HCT116 (cell line): ENCODE results near the gene CLEC11A. TPM values are rescaled to one million over a fixed set of nuclear protein-coding genes. Genes with fewer than 3 reads are reported as not detected.

Source experiments
- ATAC-seq: fragments of 200-7000 bp; cut with Tn5 transposase; 2 replicates; pipeline ENCODE4 v1.9.1; 2020; ENCODE audit warnings: mild to moderate bottlenecking, moderate library complexity
- BruUV-seq: library from RNA; stranded (reverse); fragments of 400-500 nt; replicated peaks from 2 replicates; lab custom pipeline; 2021; lab: Mats Ljungman, UMichigan
- CTCF ChIA-PET: fragments of 300-600 bp; sonication (Branson Sonifier 250); formaldehyde crosslinking; loops from one replicate; lab custom pipeline; 2021; ENCODE audit warnings: antibody characterized with exemption; lab: Charles Lee
- POLR2A ChIA-PET: fragments of 300-600, 350-600 bp; sonication (Branson Sonifier 250); formaldehyde crosslinking; loops from one replicate; lab custom pipeline; 2021; ENCODE audit warnings: antibody characterized with exemption; lab: Charles Lee
- RAD21 ChIA-PET, 2 experiments: fragments of 300-600 bp; sonication (Branson Sonifier 250); formaldehyde crosslinking; loops; one replicate each; lab custom pipeline; 2023; ENCODE audit warnings: low total read pairs in 2 of 2; ENCODE audit not compliant: uncharacterized antibody in 2 of 2, unreplicated experiment in 2 of 2, low non-redundant PET in 1 of 2; lab: Charles Lee
- DNase-seq: peaks from one replicate; pipeline ENCODE4 v3.0.0-alpha.2; 2010; ENCODE audit warnings: low read depth, low spot score
- H2AFZ ChIP-seq: fragments of 200-600 bp; shearing (Covaris generic), sonication (generic); 2 replicates; pipeline ENCODE4 v1.6.1; 2017; ENCODE audit warnings: low read depth, mixed run types, mixed read lengths, antibody characterized with exemption, low read length; ENCODE audit not compliant: poor library complexity, severe bottlenecking
- H3K27ac ChIP-seq: 2 replicates; pipeline ENCODE4 v1.5.1; 2012; ENCODE audit warnings: low read depth, low read length
- H3K27me3 ChIP-seq: fragments of 200-600 bp; sonication (generic); 2 replicates; pipeline ENCODE4 v1.6.1; 2016; ENCODE audit warnings: mixed run types, low read length, mixed read lengths; ENCODE audit not compliant: insufficient read depth
- H3K36me3 ChIP-seq, 2 experiments: fragments of 200-500 bp in 1 of 2; fragments of 200-600 bp in 1 of 2; sonication (Bioruptor generic) in 1 of 2; sonication (generic) in 1 of 2; 2 replicates each; pipeline versions ENCODE4 v1.5.1 to v1.6.1; 2014 to 2016; ENCODE audit warnings: low read length in 2 of 2, inconsistent platforms in 1 of 2, mixed read lengths in 1 of 2, mixed run types in 1 of 2; ENCODE audit not compliant: insufficient read depth in 2 of 2, control insufficient read depth in 1 of 2
- H3K4me1 ChIP-seq, 2 experiments: fragments of 200-600 bp in 1 of 2; sonication (generic) in 1 of 2; 2 replicates each; pipeline versions ENCODE4 v1.5.1 to v1.6.1; 2012 to 2017; ENCODE audit warnings: low read length in 2 of 2, inconsistent platforms in 1 of 2, mild to moderate bottlenecking in 1 of 2, mixed read lengths in 1 of 2, mixed run types in 1 of 2, moderate library complexity in 1 of 2; ENCODE audit not compliant: insufficient read depth in 2 of 2, control insufficient read depth in 1 of 2
- H3K4me2 ChIP-seq: fragments of 200-600 bp; sonication (generic); 2 replicates; pipeline ENCODE4 v1.6.1; 2017; ENCODE audit warnings: mixed run types, low read length, mixed read lengths
- H3K4me3 ChIP-seq, 2 experiments: fragments of 200-600 bp in 1 of 2; sonication (generic) in 1 of 2; replicated peaks in 1 of 2; 2 replicates each; pipeline ENCODE4 v1.5.1; 2011 to 2016; ENCODE audit warnings: low read length in 2 of 2, control low read depth in 1 of 2, low read depth in 1 of 2, mild to moderate bottlenecking in 1 of 2, mixed read lengths in 1 of 2, mixed run types in 1 of 2
- H3K79me2 ChIP-seq: fragments of 200-600 bp; sonication (generic); 2 replicates; pipeline ENCODE4 v1.6.1; 2017; ENCODE audit warnings: mild to moderate bottlenecking, mixed run types, low read length, moderate library complexity, mixed read lengths; ENCODE audit not compliant: insufficient read depth
- H3K9ac ChIP-seq: fragments of 200-600 bp; sonication (generic); 2 replicates; pipeline ENCODE4 v1.6.1; 2016; ENCODE audit warnings: low read length, mixed read lengths
- H3K9me2 ChIP-seq: fragments of 200-600 bp; sonication (generic), shearing (Covaris generic); 2 replicates; pipeline ENCODE4 v1.6.1; 2017; ENCODE audit warnings: mixed run types, mild to moderate bottlenecking, moderate library complexity; ENCODE audit not compliant: insufficient read depth
- H3K9me3 ChIP-seq, 2 experiments: fragments of 200-500 bp in 1 of 2; fragments of 200-600 bp in 1 of 2; sonication (Bioruptor generic) in 1 of 2; sonication (generic) in 1 of 2; 2 replicates each; pipeline ENCODE4 v1.6.1; 2014 to 2017; ENCODE audit warnings: low read length in 2 of 2, mixed read lengths in 2 of 2, inconsistent platforms in 1 of 2, low read depth in 1 of 2, mild to moderate bottlenecking in 1 of 2, mixed run types in 1 of 2, moderate library complexity in 1 of 2; ENCODE audit not compliant: control insufficient read depth in 1 of 2, insufficient read depth in 1 of 2
- H4K20me1 ChIP-seq: fragments of 200-600 bp; sonication (generic), shearing (Covaris generic); 2 replicates; pipeline ENCODE4 v1.6.1; 2017; ENCODE audit warnings: mixed run types, mild to moderate bottlenecking, moderate library complexity; ENCODE audit not compliant: insufficient read depth
- CBX3 ChIP-seq: IDR thresholded peaks from 2 replicates; pipeline ENCODE4 v1.6.1; 2012; ENCODE audit warnings: low read depth
- CTCF ChIP-seq, 3 experiments: fragments of 200-600 bp in 1 of 3; sonication (generic) in 1 of 3; IDR thresholded peaks in 2 of 3; conservative IDR thresholded peaks in 1 of 3; 2 replicates each; pipeline ENCODE4 v1.5.1; 2012 to 2017; ENCODE audit warnings: low read depth in 2 of 3, low read length in 2 of 3, antibody characterized with exemption in 1 of 3, borderline replicate concordance in 1 of 3, control low read depth in 1 of 3, mild to moderate bottlenecking in 1 of 3, mixed read lengths in 1 of 3, mixed run types in 1 of 3, moderate library complexity in 1 of 3; ENCODE audit not compliant: insufficient read depth in 1 of 3
- FOSL1 ChIP-seq: IDR thresholded peaks from 2 replicates; pipeline ENCODE4 v1.6.1; 2012; ENCODE audit warnings: low read depth
- JUND ChIP-seq: IDR thresholded peaks from 2 replicates; pipeline ENCODE4 v1.6.1; 2012
- POLR2A ChIP-seq: IDR thresholded peaks from 2 replicates; pipeline ENCODE4 v1.7.0; 2011; ENCODE audit warnings: borderline replicate concordance; ENCODE audit not compliant: insufficient read depth, insufficient read length; ENCODE audit errors: extremely low read depth
- POLR2AphosphoS5 ChIP-seq: IDR thresholded peaks from 2 replicates; pipeline ENCODE4 v1.6.1; 2011; ENCODE audit warnings: mild to moderate bottlenecking, low read depth, low read length, moderate library complexity
- SRF ChIP-seq: IDR thresholded peaks from 2 replicates; pipeline ENCODE4 v1.6.1; 2012; ENCODE audit warnings: low read depth
- TCF7L2 ChIP-seq: IDR thresholded peaks from 2 replicates; pipeline ENCODE4 v1.7.0; 2011; ENCODE audit warnings: borderline replicate concordance, inconsistent platforms; ENCODE audit not compliant: insufficient read depth, insufficient read length; ENCODE audit errors: extremely low read depth
- ZBTB33 ChIP-seq: IDR thresholded peaks from 2 replicates; pipeline ENCODE4 v1.6.1; 2011; ENCODE audit warnings: mild to moderate bottlenecking, low read length, moderate library complexity; ENCODE audit not compliant: insufficient replicate concordance; ENCODE audit errors: extremely low read depth
- ZNF274 ChIP-seq: fragments of 200-500 bp; sonication (Bioruptor generic); IDR thresholded peaks from 2 replicates; pipeline ENCODE4 v1.6.1; 2014; ENCODE audit warnings: mild to moderate bottlenecking, low read depth, low read length, inconsistent platforms
- intact Hi-C: fragments of 100-400 bp; cut with micrococcal nuclease; formaldehyde crosslinking; loops from 2 replicates; pipeline ENCODE4 v1.10.0; 2022
- total RNA-seq: library from RNA; stranded (reverse); gene quantifications from one replicate; pipeline ENCODE4 v1.2.1, GENCODE V29; 2021; ENCODE audit not compliant: unreplicated experiment
- TF ChIP-seq, protein P1 (sequence below): IDR thresholded peaks from 2 replicates; pipeline ENCODE4 v1.6.1; 2012

Gene CLEC11A
- total RNA-seq, 1 experiment from 2014 or later, result 7.1 TPM

- no peak for TF ChIP-seq CTCF (IDR thresholded peaks at IDR 0.05 in 2 of 3, conservative IDR thresholded peaks at IDR 0.05 in 1 of 3; ENCODE audit: borderline replicate concordance in 1 of 3, insufficient read depth in 1 of 3, low read depth in 2 of 3, low read length in 2 of 3)
- no peak for TF ChIP-seq SRF
Observed at GRCh38 chr19:50710612-50711011, 12.6 kb upstream of the CLEC11A start (continued).

- Histone ChIP-seq H3K4me2 (no peak overlapping the region), H3K4me1 (no peaks in the 10 kb centered on the region; a peak in 2 of 4 replicates), H3K36me3 (no peaks in the 10 kb centered on the region), H3K9me2 (no peaks in the 10 kb centered on the region), H3K27ac (no peak overlapping the region), H3K4me3 (no peak overlapping the region), H3K27me3 (no peaks in the 10 kb centered on the region), H2AFZ (no peak overlapping the region), H3K9ac (no peak overlapping the region), H4K20me1 (no peaks in the 10 kb centered on the region), H3K9me3 (no peaks in the 10 kb centered on the region), H3K79me2 (no peaks in the 10 kb centered on the region)
- DNase-seq (no peak), ATAC-seq (no peak; the same call in 1 of the 2 replicates)
- intact Hi-C loops, result no loop called here
- BruUV-seq, result no TSS peak
- RAD21 ChIA-PET, result no interaction called here
- TF ChIP-seq ZBTB33 (no peak), CTCF (IDR thresholded peaks at IDR 0.05 in 2 of 3, conservative IDR thresholded peaks at IDR 0.05 in 1 of 3; ENCODE audit: borderline replicate concordance in 1 of 3, insufficient read depth in 1 of 3, low read depth in 2 of 3, low read length in 2 of 3) (no peak), TCF7L2 (no peak), ZNF274 (no peak), POLR2AphosphoS5 (no peak), CBX3 (no peak), FOSL1 (no peak), JUND (no peak), POLR2A (no peak)
- TF ChIP-seq, protein P1, sequence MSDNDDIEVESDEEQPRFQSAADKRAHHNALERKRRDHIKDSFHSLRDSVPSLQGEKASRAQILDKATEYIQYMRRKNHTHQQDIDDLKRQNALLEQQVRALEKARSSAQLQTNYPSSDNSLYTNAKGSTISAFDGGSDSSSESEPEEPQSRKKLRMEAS, result no peak
- CTCF ChIA-PET, result no interaction called here
- POLR2A ChIA-PET, result no interaction called here
Observed at GRCh38 chr19:50711196-50711595, 12.0 kb upstream of the CLEC11A start.
